Right lobe of liver (tissue), 4 donors: ENCODE results near the gene CDHR5.

ENCODE experiments used
- POLR2A ChIP-seq: fragments of 450-650 bp; IDR thresholded peaks from one replicate; pipeline ENCODE4 v1.6.1; 2017; ENCODE audit warnings: antibody characterized with exemption, mild to moderate bottlenecking
- TF ChIP-seq, protein P1 (sequence below), 4 donors: fragments of 200-600 bp in 3 of 4; fragments of 450-650 bp in 1 of 4; IDR thresholded peaks; one replicate each; pipeline versions ENCODE4 v1.5.1 to v1.8.0; 2016 to 2022; ENCODE audit warnings: antibody characterized with exemption in 4 of 4, mild to moderate bottlenecking in 2 of 4
- donor health status: DM: no; HTN: no; CAD: no.
- donor health status: DM: no; HTN: no; CAD: no.
- donor health status: DM: no; HTN: yes; CAD: no.

DNA sequence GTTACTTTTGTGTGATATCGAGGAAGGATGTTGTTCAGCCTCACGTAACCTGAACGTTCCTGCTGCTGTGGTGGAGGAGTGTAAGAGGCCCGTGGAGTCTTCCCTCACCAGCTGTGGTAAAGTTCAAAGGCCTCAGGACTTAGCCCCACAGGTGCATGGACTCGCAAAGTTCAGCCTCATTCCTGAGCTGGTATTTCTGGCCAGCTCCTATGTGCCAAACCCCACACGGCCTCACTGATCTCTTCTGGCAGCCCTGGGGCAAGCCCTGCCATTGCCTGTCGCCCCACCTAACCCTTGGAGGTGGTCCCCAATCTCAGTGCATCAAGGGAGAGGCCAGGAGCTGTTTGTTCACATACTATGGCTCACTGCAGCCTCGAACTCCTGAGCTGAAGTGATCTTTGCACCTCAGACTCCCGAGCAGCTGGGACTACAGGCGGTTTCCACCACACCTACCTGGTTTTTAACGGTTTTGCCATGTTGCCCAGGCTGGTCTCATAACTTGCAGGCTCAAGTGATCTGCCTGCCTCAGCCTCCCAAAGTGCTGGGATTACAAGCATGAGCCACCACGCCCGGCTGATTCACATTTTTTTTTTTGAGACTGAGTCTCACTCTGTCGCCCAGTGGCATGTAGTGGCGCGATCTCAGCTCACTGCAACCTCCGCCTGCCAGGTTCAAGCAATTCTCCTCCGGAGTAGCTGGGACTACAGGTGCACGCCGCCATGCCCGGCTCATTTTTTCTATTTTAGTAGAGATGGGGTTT, 46.3 kb downstream of the CDHR5 start:
- TF ChIP-seq POLR2A: no peak
- TF ChIP-seq, protein P1, sequence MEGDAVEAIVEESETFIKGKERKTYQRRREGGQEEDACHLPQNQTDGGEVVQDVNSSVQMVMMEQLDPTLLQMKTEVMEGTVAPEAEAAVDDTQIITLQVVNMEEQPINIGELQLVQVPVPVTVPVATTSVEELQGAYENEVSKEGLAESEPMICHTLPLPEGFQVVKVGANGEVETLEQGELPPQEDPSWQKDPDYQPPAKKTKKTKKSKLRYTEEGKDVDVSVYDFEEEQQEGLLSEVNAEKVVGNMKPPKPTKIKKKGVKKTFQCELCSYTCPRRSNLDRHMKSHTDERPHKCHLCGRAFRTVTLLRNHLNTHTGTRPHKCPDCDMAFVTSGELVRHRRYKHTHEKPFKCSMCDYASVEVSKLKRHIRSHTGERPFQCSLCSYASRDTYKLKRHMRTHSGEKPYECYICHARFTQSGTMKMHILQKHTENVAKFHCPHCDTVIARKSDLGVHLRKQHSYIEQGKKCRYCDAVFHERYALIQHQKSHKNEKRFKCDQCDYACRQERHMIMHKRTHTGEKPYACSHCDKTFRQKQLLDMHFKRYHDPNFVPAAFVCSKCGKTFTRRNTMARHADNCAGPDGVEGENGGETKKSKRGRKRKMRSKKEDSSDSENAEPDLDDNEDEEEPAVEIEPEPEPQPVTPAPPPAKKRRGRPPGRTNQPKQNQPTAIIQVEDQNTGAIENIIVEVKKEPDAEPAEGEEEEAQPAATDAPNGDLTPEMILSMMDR (IDR thresholded peaks at IDR 0.05): no peak
